ENCODE data around the gene TMEM151B. TPM values are rescaled to one million over a fixed set of nuclear protein-coding genes. Genes with fewer than 3 reads are reported as not detected.

Gene TMEM151B
- total and polyA plus RNA-seq, 2 of the 13 experiments (the other 11 are each of a cell fraction or from before 2014, with no cell fraction given): not detected

GRCh38 chr6:44268095-44268628, 2.1 kb upstream of the TMEM151B start (continued):
- TF ChIP-seq SKIL (CRISPR knock-in tag; IDR thresholded peaks at IDR 0.05; ENCODE audit: borderline replicate concordance): no peak
- no peak; the same call in 1 of the 2 replicates for TF ChIP-seq ARID5B (CRISPR knock-in tag; IDR thresholded peaks at IDR 0.05)
- peak; percentile 45; the same call in 1 of the 2 replicates for TF ChIP-seq ATF2 (CRISPR knock-in tag; IDR thresholded peaks at IDR 0.05)
- TF ChIP-seq MTA3 (CRISPR knock-in tag; IDR thresholded peaks at IDR 0.05): no peak
- TF ChIP-seq MBNL3 (CRISPR knock-in tag; conservative IDR thresholded peaks at IDR 0.05): no peak
- TF ChIP-seq ZNF543 (CRISPR knock-in tag; IDR thresholded peaks at IDR 0.05): no peak
- TF ChIP-seq ERF (CRISPR knock-in tag; IDR thresholded peaks at IDR 0.05): no peak
- 0 out of 2 replicates have a peak, but pooled peaks have one; percentile 12 for TF ChIP-seq FOXA3 (CRISPR knock-in tag; IDR thresholded peaks at IDR 0.05)
- no peak for TF ChIP-seq ZNF784 (CRISPR knock-in tag; IDR thresholded peaks at IDR 0.05; ENCODE audit: borderline replicate concordance)
- peak; percentile 33; the same call in 1 of the 2 replicates for TF ChIP-seq GATAD2A (CRISPR knock-in tag; IDR thresholded peaks at IDR 0.05)
- no peak for TF ChIP-seq TBX2 (CRISPR knock-in tag; IDR thresholded peaks at IDR 0.05; ENCODE audit: borderline replicate concordance)
- peak; percentile 51; the same call in 1 of the 2 replicates for TF ChIP-seq TFAP4 (IDR thresholded peaks at IDR 0.05; ENCODE audit: borderline replicate concordance, low read depth)
- TF ChIP-seq MYNN (CRISPR knock-in tag; IDR thresholded peaks at IDR 0.05; ENCODE audit: low read depth): no peak
- TF ChIP-seq ETV6 (CRISPR knock-in tag; conservative IDR thresholded peaks at IDR 0.05): no peak
- no peak for TF ChIP-seq ZNF777 (CRISPR knock-in tag; IDR thresholded peaks at IDR 0.05)
- no peak for TF ChIP-seq DDIT3 (CRISPR knock-in tag; IDR thresholded peaks at IDR 0.05)
- TF ChIP-seq ZNF510 (CRISPR knock-in tag; IDR thresholded peaks at IDR 0.05; ENCODE audit: low read depth): no peak
- TF ChIP-seq CHCHD3 (CRISPR knock-in tag; IDR thresholded peaks at IDR 0.05): no peak
- TF ChIP-seq FOXO4 (CRISPR knock-in tag; conservative IDR thresholded peaks at IDR 0.05): no peak
- no peak for TF ChIP-seq ZMYM4 (CRISPR knock-in tag; IDR thresholded peaks at IDR 0.05)

All from HepG2 (cell line).